NCI-H2107 treated with DMSO at 0.1 percent for 48 hours (cell line): ENCODE results near the gene ZFHX2.
A peak's percentile ranks its signal among the peaks of the same experiment; 100 is the strongest.
"Not testable (repeated sequence)": the region's sequence is repeated elsewhere in the genome, so short reads cannot be mapped to it uniquely, and the experiment has no call there.

Experiments
- DNase-seq: peaks from one replicate; lab custom pipeline; 2025; ENCODE audit not compliant: unreplicated experiment; lab: John Stamatoyannopoulos, UW

ZFHX2 gene

GRCh38 chr14:23551266-23552028 is at the start of gene ZFHX2:
ZFHX2 (minus strand) TSS chr14:23551765; CDS start chr14:23535325, 16,440 bp downstream.
- peak; percentile 93 for DNase-seq

DNA sequence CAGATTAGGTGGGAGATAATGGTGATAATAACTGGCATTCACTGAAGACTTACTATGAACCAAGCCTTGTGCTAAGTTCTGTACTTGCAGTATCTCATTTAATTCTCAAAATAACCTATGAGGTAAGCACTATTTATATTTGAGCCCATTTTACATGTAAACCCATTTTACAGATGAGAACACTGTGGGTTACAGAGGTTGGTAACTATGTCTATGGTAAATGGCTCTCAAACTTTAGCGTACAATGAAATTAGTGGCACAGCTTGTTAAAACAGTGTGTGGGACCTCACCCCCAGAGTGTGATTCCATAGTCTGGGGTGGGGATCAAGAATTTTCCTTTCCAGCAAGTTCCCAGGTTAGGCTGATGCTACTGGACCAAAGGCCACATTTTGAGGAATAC is 49.2 kb upstream of the ZFHX2 start:
- no peak for DNase-seq

GRCh38 chr14:23600322-23600707 is 48.8 kb upstream of the ZFHX2 start:
- DNase-seq: no peak

GRCh38 chr14:23594191-23594590 is 42.6 kb upstream of the ZFHX2 start:
- not testable (repeated sequence) for DNase-seq

GRCh38 chr14:23590198-23590597 is 38.6 kb upstream of the ZFHX2 start:
- DNase-seq: no peak

DNA sequence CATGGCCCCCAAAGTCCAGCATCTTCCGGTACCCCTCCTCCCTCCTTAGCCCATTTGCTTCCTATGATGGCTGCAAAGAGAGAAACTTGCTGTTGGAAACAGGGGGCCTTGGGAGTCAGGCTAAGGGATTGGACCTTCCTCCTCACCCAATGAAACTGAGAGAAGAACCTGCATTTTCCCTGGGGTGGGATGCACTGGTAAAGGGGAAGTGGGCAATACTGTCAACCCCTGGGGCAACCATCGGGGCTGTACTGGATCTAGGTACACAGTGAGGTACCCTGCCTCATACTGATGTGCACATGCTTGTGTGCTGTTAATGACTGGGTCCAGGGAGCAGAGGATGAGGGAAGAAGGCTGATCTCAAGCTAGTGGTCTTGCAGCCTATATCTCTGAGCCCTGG is 38.0 kb upstream of the ZFHX2 start:
- DNase-seq: no peak

- DNase-seq: peak; percentile 88
These were observed 37.5 kb upstream of the ZFHX2 start for GRCh38 chr14:23588884-23589598.

DNA sequence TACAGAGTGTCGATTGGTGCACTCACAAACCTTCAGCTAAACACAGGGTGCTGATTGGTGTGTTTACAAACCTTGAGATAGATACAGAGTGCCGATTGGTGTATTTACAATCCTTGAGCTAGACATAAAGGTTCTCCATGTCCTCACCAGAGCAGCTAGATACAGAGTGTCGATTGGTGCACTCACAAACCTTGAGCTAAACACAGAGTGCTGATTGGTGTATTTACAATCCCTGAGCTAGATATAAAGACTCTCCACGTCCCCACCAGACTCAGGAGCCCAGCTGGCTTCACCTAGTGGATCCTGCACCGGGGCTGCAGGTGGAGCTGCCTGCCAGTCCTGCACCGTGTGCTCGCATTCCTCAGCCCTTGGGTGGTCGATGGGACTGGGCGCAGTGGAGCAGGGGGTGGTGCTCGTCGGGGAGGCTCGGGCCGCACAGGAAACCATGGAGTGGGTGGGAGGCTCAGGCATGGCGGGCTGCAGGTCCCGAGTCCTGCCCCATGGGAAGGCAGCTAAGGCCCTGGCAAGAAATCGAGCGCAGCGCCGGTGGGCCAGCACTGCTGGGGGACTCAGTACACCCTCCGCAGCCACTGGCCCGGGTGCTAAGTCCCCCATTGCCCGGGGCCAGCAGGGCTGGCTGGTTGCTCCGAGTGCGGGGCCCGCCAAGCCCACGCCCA is 33.1 kb upstream of the ZFHX2 start:
- not testable (repeated sequence) for DNase-seq

- not testable (repeated sequence) for DNase-seq
These were observed 32.4 kb upstream of the ZFHX2 start for GRCh38 chr14:23583761-23584526.

DNA sequence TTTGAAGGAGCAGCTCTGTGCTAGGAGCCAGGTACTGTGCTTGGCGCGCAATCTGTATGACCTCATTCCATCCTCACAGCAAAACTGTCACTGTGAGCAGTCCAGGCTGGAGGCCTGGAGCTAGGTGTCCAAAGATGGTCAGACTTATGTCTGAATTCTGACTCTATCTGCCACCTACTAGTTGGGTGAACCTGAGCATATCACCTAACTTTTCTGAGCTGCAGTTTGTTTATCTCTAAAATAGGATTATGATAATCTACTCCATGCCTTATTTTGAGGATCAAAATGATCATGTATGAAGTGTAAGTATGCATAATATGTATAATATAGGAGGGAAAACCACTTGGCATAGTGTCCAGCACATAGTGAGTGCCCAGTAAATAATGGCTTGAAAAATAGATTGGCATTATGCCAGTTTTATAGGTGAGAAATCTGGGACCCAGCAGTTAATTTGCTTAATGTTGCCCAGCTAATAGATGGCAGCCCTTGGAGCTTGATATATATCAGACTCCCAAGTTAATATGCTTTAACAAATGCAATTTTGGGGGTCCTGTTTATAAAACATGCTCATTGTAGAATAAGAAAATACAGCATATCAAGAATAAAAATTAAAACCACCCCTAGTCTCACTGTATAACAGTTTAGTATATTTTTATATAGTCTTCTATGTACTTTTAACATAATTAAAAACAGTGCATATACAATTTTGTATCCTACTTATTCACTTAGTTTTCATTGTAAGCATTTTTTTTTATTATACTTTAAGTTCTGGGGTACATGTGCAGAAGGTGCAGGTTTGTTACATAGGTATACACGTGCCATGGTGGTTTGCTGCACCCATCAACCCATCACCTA is 31.6 kb upstream of the ZFHX2 start:
- no peak for DNase-seq

GRCh38 chr14:23580948-23581281 is 29.4 kb upstream of the ZFHX2 start:
- no peak for DNase-seq

DNA sequence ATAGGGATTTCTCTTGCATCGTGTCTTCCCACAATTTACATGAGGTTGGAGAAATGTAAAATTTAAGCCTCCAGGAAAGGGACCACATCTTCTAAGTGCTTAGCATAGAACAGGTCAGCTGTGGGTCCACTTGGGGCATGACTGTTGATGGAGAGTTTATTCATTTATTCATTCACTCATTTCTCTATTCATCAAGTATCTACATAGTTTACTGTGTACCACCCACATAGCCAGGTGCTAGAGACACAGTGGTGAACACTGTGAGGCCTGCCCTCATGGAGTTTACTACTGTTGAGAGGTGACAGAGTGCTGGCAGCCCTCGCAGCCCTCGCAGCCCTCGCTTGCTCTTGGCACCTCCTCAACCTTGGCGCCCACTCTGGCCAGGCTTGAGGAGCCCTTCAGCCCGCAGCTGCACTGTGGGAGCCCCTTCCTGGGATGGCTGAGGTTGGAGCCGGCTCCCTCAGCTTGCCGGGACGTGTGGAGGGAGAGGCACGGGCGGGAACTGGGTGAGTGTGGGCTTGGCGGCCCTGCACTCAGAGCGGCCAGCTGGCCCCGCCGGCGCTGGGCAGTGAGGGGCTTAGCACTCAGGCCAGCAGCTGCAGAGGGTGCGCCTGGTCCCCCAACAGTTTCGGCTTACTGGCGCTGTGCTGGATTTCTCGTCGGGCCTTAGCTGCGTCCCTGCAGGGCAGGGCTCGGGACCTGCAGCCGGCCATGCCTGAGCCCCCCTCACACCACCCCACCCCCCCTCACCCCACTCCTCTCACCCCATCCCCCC is 28.8 kb upstream of the ZFHX2 start:
- no peak for DNase-seq

- DNase-seq: no peak
These were observed 28.2 kb upstream of the ZFHX2 start for GRCh38 chr14:23579739-23580138.

DNA sequence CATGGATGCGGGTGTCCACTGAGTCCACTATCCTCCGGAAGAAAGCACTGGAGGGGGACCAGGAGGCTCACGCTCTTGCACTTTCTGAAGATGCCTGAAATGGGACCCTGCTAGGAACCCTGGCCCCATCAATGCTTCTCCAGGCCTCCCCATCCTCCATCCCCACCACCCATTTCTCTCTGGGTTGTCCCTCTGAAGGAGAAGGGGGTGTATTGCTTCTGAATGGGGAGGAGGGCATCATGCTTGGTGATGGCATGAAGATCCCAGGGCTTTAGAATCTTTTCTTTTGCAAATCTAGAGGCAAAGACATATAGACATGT is 27.7 kb upstream of the ZFHX2 start:
- no peak for DNase-seq

DNA sequence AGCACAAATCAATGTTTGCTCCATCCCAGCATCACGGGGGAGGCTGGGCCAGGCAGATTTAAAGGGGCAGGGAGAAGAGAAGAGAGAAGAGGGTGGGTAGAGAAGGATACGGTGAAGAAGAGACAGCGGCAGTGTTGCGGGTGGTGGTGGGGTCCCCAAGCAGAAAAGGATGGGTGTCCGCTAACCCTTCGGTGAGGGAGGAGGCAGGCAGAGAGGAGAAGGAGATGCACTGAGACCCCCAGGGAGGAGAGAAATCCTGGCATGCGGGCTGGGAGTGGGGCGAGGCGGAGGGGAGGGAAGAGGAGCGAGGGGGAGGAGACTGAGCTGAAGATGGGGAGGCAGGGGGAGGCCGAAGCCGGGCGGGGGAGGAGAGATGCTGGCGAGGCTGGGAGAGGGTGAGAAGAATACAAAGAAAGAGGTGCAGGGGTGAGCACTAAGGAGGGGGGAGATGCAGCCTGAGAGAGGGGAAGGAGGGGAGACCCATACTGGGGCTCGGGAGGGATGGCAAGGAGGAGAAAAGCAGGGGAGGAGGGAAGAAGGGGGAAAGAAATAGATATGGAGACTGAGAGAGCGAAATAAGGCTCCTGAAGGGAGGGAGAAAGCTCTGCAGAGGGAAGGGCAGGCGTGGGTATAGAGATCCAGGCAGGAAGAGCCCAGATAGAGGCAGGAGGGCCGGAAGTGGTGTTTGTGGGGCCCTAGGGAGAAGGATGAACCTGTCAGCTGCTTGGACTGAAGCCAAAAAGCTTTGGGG is 27.2 kb upstream of the ZFHX2 start, which contains the start of gene JPH4:
Gene JPH4, minus strand, starts transcription at position 231 of the 751 bp plus-strand sequence. CDS start 1,337 bp downstream, outside the sequence.
- DNase-seq: no peak

- no peak for DNase-seq
These were observed 26.3 kb upstream of the ZFHX2 start for GRCh38 chr14:23577710-23578392.

DNA sequence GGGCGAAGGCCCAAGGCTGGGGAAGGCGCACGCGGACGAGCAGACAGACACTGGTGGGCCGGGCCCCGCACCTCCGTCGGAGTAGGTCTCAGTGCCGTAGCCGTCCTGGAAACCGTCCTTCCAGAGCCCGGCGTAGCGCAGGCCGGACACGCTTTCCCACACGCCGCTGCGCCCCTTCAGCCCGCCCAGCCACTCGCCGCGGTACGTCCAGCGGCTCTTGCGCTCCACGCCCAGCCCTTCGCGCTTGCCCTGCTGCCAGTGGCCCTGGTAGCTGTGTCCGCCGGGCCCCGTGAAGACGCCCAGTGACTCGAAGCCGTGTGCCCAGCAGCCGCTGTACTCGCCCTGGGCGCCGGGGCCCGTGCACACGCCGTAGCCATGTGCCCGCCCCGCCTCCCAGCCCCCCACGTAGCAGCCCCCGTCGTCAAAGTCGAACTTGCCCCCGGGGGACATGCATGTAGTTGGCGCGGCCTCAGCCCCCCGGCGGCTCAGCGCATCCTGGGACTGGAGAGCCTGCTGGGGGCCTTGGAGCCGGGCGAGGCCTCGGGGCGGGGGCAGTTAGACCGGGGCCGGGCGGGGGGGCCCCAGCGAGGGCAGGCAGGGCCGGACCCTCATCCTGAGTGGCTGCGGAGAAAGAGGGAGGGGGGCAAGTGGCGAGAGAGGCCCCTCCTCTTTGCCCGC is 25.6 kb upstream of the ZFHX2 start:
- DNase-seq: no peak
